ENCODE data around the gene KREMEN1.
A peak's percentile ranks its signal among the peaks of the same experiment; 100 is the strongest.
"Not testable (repeated sequence)": the region's sequence is repeated elsewhere in the genome, so short reads cannot be mapped to it uniquely, and the experiment has no call there.

KREMEN1 gene

GRCh38 chr22:29106839-29107238, 34.0 kb downstream of the KREMEN1 start:
- DNase-seq (ENCODE audit: low read depth in 2 of 2) = no peak

- DNase-seq (ENCODE audit: low read depth in 2 of 2) = no peak
Measured at GRCh38 chr22:29108137-29108536, 35.3 kb downstream of the KREMEN1 start.

GRCh38 chr22:29109822-29110221, 37.0 kb downstream of the KREMEN1 start:
- DNase-seq (ENCODE audit: low read depth in 2 of 2) = no peak

- DNase-seq (ENCODE audit: low read depth in 2 of 2) = no peak
Measured at GRCh38 chr22:29110946-29111345, 38.1 kb downstream of the KREMEN1 start.

GRCh38 chr22:29112121-29112520, 39.3 kb downstream of the KREMEN1 start:
- no peak for DNase-seq (ENCODE audit: low read depth in 2 of 2)

GRCh38 chr22:29112681-29113080, 39.8 kb downstream of the KREMEN1 start:
- DNase-seq (ENCODE audit: low read depth in 2 of 2) = no peak

GRCh38 chr22:29113319-29113718, 40.5 kb downstream of the KREMEN1 start:
- no peak for DNase-seq (ENCODE audit: low read depth in 2 of 2)

- DNase-seq (ENCODE audit: low read depth in 2 of 2) = no peak
Measured at GRCh38 chr22:29114392-29114791, 41.6 kb downstream of the KREMEN1 start.

- DNase-seq (ENCODE audit: low read depth in 2 of 2) = no peak
Measured at GRCh38 chr22:29115682-29116288, 43.0 kb downstream of the KREMEN1 start.

GRCh38 chr22:29116397-29117123, 43.7 kb downstream of the KREMEN1 start:
- no peak for DNase-seq (ENCODE audit: low read depth in 2 of 2)

- no peak for DNase-seq (ENCODE audit: low read depth in 2 of 2)
Measured at GRCh38 chr22:29117799-29118477, 45.1 kb downstream of the KREMEN1 start.

GRCh38 chr22:29120098-29120912, 47.5 kb downstream of the KREMEN1 start:
- DNase-seq (ENCODE audit: low read depth in 2 of 2) = not testable (repeated sequence)

- no peak for DNase-seq (ENCODE audit: low read depth in 2 of 2)
Measured at GRCh38 chr22:29121124-29121523, 48.3 kb downstream of the KREMEN1 start.

- DNase-seq (ENCODE audit: low read depth in 2 of 2) = no peak
Measured at GRCh38 chr22:29122041-29122440, 49.2 kb downstream of the KREMEN1 start.

- DNase-seq (ENCODE audit: low read depth in 2 of 2) = no peak
Measured at GRCh38 chr22:29124777-29125442, 52.1 kb downstream of the KREMEN1 start.

- no peak for DNase-seq (ENCODE audit: low read depth in 2 of 2)
Measured at GRCh38 chr22:29125443-29125778, 52.6 kb downstream of the KREMEN1 start.

GRCh38 chr22:29125844-29126243, 53.0 kb downstream of the KREMEN1 start:
- DNase-seq (ENCODE audit: low read depth in 2 of 2) = no peak

- no peak for DNase-seq (ENCODE audit: low read depth in 2 of 2)
Measured at GRCh38 chr22:29126670-29127395, 54.0 kb downstream of the KREMEN1 start.

- DNase-seq (ENCODE audit: low read depth in 2 of 2) = peak; percentile 27 to 35
Measured at GRCh38 chr22:29128891-29129807, 56.3 kb downstream of the KREMEN1 start.

- DNase-seq (ENCODE audit: low read depth in 2 of 2) = no peak
Measured at GRCh38 chr22:29129808-29130140, 56.9 kb downstream of the KREMEN1 start.
